ENCODE measurements around the gene CELSR2. TPM values are rescaled to one million over a fixed set of nuclear protein-coding genes. Genes with fewer than 3 reads are reported as not detected.

CELSR2 gene
- total RNA-seq, 2 donors from 2014 or later, result 4.2 to 6.1 TPM

- Histone ChIP-seq H3K36me3 (no peaks in the 10 kb centered on the region), H3K4me3 (no peak overlapping the region), H3K9ac (ENCODE audit: low read depth in 2 of 2, low read length in 2 of 2) (no peak overlapping the region), H3K27ac (no peak overlapping the region), H3K27me3 (no peaks in the 10 kb centered on the region), H3K9me3 (no peaks in the 10 kb centered on the region), H3K4me1 (no peaks in the 10 kb centered on the region)
- DNase-seq, result no peak
- no peak for TF ChIP-seq CTCF (IDR thresholded peaks at IDR 0.05)
- intact Hi-C loops (cut with DNase I), result no loop called here
Observed at GRCh38 chr1:109268431-109269211, 19.3 kb downstream of the CELSR2 start.

- H3K4me3 ChIP-seq, result no peak overlapping the region
- H3K27ac ChIP-seq, result no peak overlapping the region
- intact Hi-C loops (cut with DNase I), result no loop called here
- no peak for DNase-seq
- H3K4me1 ChIP-seq, result peaks cover 2% of the 10 kb centered on the region
- no peak overlapping the region for H3K9ac ChIP-seq (ENCODE audit: low read depth in 2 of 2, low read length in 2 of 2)
- H3K36me3 ChIP-seq, result no peaks in the 10 kb centered on the region
- no peaks in the 10 kb centered on the region for H3K9me3 ChIP-seq
- TF ChIP-seq CTCF (IDR thresholded peaks at IDR 0.05), result no peak
- H3K27me3 ChIP-seq, result no peaks in the 10 kb centered on the region
Observed at GRCh38 chr1:109269212-109269980, 20.1 kb downstream of the CELSR2 start.

- no peaks in the 10 kb centered on the region for H3K27me3 ChIP-seq
- peaks cover 6% of the 10 kb centered on the region for H3K4me1 ChIP-seq
- no peak overlapping the region for H3K4me3 ChIP-seq
- no peak for DNase-seq
- TF ChIP-seq CTCF (IDR thresholded peaks at IDR 0.05), result no peak
- no peaks in the 10 kb centered on the region for H3K36me3 ChIP-seq
- H3K9ac ChIP-seq (ENCODE audit: low read depth in 2 of 2, low read length in 2 of 2), result no peak overlapping the region
- no peaks in the 10 kb centered on the region for H3K9me3 ChIP-seq
- intact Hi-C loops (cut with DNase I), result no loop called here
- H3K27ac ChIP-seq, result no peak overlapping the region
Observed at GRCh38 chr1:109269981-109270622, 20.8 kb downstream of the CELSR2 start.

GRCh38 chr1:109270623-109271317 is 21.4 kb downstream of the CELSR2 start:
- intact Hi-C loops (cut with DNase I), result no loop called here
- H3K36me3 ChIP-seq, result no peaks in the 10 kb centered on the region
- H3K4me3 ChIP-seq, result no peak overlapping the region
- H3K27ac ChIP-seq, result no peak overlapping the region
- peaks cover 9% of the 10 kb centered on the region for H3K4me1 ChIP-seq
- TF ChIP-seq CTCF (IDR thresholded peaks at IDR 0.05), result no peak
- H3K27me3 ChIP-seq, result no peaks in the 10 kb centered on the region
- DNase-seq, result no peak
- no peak overlapping the region for H3K9ac ChIP-seq (ENCODE audit: low read depth in 2 of 2, low read length in 2 of 2)
- no peaks in the 10 kb centered on the region for H3K9me3 ChIP-seq

- peaks cover 9% of the 10 kb centered on the region for H3K4me1 ChIP-seq
- H3K27ac ChIP-seq, result no peak overlapping the region
- H3K36me3 ChIP-seq, result no peaks in the 10 kb centered on the region
- DNase-seq, result no peak
- H3K27me3 ChIP-seq, result no peaks in the 10 kb centered on the region
- no peaks in the 10 kb centered on the region for H3K9me3 ChIP-seq
- TF ChIP-seq CTCF (IDR thresholded peaks at IDR 0.05), result no peak
- no peak overlapping the region for H3K9ac ChIP-seq (ENCODE audit: low read depth in 2 of 2, low read length in 2 of 2)
- no peak overlapping the region for H3K4me3 ChIP-seq
- intact Hi-C loops (cut with DNase I), result no loop called here
Observed at GRCh38 chr1:109271458-109271857, 22.1 kb downstream of the CELSR2 start.

Measured in colonic mucosa (tissue), 4 donors.